ENCODE data around the gene HOXA10.

HOXA10 gene

DNA sequence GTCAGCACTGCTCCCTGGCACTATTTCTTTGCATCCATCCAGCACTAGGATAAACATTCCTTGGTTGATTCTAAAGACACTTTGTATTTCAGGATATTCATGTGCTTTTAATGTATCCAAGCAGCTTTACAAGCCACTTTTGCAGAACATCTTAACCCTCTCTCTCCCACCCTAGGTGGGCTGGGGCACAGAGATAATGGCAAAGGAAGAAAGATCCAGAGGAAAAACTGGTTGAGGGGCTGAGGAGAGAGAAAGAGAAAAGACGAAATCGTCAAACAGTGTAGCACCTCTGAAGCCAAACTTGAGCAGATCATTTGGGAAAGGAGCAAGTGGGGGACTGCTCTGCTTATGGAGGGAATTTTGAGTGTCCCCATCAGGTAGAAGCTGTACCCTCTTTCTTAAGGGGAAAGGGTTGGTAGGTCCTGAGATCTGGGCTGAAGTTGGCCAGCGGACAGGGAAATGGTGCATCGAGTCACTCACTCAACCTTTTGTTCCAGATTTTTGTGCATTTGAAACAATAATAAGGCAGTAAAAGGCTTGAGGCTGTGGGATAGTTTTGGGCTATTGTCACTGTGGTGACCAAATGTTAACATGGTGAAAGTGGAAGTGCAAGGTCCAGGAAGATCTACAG is 30.0 kb upstream of the HOXA10 start:
- DNase-seq (ENCODE audit: low read depth) = no peak

DNA sequence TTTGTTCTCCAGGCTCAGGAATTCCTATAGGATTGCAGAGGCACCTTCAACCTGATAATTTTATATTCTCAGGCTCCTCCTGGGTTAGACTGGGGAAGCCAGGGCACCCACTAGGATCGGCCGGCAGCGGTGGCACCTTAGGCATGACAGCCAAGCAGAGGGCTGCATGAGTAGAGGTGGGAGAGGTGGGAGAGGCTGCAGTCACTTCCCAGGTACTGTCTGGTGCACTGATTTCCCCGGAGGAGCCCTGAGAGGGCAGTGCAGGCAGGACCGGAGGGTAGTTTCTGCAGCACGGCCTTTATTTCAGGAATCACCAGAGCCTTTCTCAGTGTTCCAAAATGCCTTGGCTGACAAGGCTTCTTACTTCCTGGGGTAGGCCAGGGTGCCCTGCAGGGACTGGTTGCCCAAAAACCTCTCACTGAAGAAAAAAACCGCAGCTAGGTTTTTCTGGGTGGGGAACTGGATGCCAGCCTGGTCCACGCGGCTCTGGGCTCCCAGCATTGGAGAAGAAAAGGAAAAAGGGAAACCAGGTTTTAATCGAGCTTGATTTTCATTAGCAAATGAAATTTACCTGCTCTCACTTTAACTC is 29.3 kb upstream of the HOXA10 start:
- DNase-seq (ENCODE audit: low read depth) = no peak

DNA sequence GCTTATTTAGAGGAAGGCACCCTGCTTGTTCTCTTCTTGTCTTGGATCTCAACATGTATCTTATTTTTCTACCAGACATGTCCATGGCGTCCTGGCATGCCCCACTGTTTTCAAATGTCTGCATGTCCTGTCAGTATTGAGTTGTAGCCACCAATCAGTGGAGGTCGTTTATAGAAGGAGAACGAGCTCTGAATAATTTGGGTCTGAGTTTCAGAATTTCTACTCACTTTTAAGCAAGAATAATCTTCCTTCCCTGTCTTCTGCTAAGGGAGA is 28.7 kb upstream of the HOXA10 start:
- no peak for DNase-seq (ENCODE audit: low read depth)

DNA sequence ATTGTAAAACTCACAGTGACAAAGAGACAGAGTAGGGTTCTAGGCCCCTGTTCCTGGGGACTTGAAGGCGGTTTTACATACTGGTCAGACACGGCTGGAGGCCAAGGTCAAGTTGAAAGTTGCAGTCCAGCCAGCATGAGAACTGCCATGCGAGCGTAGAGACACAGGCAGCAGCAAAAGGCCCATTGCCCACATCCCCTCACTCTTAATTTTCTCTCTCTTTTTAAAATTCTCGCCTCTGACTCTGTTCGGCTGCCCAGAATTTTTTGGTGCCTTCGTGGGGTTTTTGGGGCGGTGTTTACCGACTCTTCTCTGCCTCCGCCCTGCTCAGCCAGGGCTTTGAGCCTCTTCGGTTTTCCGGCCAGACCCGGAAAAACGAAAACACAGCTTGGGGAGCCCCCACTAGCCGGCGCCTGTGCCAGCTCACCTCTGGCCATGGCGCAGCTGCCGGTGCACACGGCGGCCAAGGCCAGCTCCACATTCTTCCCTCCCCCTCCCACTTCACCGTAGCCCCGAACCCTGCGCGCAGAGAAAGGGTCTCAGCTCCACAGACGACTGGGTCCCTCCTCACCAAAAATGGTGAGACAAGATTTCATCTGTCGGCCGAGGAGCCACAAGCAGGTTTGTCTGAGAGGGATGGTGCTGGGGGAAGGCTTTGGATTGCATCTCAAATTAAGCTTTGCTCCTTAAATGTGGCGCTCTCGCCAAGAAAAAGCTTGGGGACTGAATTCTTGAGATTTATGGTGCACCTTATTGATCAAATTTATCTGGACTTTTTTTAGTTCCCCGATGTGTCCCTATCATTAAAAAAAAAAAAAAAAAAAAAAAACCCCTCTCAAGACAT is 28.1 kb upstream of the HOXA10 start:
- no peak for DNase-seq (ENCODE audit: low read depth)

DNA sequence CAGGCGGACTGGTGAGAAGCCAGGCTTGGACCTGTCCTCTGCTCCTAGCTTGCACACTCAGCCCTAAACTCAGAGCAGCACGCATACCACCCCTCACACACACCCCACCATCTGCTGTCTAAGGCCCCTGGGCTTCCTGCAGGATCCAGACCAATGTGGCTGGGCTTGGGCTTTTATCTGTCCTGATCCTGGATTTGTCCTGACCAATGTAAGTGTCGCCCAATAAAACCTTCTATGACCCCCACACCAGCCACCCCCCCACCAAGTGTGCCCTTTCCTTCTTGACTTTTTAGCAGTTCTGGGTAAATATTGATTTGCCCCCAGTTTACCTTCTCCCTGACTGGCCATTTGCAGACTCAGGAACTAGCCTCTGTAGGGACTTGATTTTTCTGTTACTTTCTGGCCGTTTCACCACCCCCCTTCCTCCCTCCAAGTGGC is 27.5 kb upstream of the HOXA10 start:
- DNase-seq (ENCODE audit: low read depth) = no peak

DNA sequence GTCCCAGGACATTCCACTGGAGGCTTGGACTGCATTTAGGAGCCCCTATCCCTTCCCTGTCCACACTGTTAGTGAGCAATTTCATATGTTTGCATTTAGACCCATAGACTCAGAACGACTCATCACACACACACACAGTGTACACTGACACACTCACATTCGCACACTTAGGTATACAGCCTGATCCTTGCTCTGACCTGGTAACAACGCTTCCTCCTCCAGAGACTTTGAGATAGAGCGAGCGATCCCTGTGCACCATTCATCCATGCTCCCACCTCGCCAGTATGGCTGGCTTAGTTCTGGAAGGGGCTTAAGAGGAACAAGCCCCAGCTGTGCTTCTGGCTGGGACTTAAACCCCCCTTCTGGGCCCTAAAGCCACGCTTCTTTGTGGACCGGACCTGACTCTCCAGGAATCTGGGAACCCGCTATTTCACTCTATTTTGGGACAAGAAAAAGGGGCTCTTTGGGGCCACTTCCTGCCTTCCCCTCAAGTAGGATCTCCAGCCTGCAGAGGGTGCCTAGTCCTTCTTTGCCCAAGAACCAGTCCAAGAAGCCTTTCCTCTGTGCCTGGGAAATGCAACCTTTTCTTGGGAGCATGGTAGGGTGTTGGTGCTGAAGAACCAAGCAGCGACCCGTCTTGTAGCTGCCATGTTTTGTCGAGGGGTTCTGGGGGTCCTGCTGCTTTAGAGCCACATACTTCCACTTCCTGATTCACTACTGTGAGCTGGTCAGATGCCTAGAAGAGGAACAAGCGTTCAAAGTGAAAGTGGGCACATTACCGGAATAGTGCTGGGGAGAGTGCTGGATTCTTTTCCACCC is 26.9 kb upstream of the HOXA10 start:
- DNase-seq (ENCODE audit: low read depth) = no peak

DNA sequence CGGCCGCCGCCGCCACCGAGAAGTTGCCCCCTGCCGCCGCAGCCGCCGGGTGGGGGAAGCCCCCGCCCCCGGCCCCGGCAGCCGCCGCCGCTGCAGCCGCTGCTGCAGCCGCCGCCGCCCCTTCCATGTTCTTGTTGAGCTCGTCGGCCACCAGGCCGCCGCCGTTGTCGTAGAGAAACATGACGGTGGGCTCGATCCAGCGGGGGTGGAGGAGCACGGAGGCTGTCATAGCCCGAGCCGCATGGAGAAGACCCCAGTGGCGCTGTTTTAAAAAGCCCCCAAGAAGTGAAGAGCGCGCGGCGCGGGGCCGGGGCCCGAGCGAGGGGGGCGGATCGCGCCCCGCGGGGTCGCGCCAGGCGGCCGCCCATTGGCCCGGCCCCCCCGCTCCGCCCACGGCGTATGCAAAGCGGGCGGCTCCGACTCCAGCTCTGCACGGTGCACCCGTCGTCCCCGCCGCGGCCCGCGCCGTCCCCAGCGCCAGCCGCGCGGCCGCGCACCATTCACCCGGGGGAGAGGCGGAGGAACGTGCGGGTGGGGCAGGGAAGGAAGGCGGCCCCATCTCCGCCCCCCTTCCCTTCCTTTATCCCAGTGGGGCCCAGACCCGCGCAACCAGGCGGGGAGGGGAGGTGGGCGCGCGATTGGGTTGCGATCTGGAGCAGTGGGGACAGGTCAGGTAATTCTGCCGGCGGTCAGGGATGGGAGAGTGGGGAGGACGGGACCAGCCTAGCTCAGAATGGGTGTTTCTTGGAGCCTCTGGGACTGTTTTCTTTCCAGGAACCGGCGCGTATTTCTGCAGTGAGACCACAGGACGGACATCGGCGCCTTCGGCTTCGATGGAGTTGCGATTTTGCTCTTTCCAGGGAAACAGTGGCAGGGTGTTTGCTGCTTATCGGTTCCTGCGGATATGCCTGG is 26.0 kb upstream of the HOXA10 start, which contains the start of gene HOXA13:
HOXA13 (minus strand) TSS at position 243 of the 912 bp plus-strand sequence; CDS start at position 229, 14 bp downstream.
- DNase-seq (ENCODE audit: low read depth) = no peak

DNA sequence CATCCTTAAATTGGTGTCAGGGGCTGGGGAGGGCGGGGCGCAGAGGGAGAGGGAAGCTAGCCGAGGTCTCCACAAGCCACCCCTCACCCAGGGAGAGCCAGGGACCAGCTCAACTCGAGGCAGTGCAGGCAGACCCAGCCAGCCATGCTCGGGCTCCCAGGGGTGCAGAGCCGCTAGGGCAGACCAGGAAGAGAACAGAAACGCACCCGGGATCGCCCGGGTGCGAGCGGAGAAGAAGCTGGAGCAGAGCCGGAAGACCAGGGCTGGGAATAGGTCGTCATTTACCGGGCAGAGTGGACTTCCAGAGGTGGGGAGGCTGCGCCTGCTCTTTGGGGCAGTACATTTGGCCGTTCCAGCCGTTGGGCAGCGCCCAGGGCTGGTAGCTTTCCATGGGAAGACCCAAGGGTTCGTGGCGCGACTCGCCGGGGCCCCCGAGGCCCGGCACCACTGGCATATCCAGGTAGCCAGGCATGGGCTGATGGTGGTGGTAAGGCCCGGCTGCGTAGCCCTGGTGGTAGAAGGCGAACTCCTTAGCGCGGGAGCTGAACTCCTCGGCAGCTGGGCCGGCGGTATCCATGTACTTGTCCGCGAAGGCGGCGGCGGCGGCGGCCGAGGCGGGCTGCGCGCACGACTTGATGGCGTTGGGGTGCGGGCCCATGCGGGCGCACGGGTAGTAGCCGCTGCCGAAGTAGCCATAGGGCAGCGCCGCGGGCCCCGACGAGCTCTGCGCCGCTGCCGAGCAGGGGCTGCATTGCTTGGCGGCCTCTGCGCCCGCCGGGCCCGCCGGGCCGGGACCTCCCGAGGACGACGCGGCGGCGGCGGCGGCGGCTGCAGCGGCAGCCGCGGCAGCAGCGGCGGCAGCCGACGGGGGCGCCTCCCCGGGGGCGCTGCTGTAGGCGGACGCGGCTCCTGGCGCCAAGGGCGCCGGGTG is 25.0 kb upstream of the HOXA10 start:
- DNase-seq (ENCODE audit: low read depth) = no peak

DNA sequence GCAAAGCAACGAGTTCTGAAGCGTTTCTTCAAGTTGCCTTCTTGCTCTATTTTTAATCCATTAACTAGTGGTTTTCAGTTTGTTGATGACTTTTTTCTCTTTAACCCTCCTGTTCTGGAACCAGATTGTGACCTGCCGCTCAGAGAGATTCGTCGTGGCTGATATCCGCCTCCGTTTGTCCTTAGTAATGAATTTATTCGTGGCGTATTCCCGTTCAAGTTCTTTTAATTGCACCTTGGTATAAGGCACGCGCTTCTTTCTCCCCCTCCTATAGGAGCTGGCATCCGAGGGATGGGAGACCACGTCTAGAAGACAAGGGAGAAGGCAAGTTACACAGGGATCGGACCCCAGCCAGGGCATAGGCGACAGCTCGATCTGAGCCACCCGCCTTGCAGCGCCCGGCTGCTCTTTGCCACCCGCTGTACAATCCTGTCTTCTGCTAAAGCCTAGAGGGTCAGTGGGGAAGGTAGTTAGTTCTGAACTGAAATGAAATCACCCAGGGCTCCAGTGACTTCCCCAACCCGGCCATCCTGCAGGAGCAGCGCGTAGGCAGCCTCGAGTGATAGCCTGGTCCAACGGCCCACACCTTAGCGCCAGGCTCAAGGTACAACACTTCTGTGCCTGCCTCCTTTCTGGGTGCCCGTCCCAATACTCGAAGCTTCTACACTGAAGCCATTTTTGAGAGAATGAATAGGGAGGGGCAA is 24.2 kb upstream of the HOXA10 start:
- no peak for DNase-seq (ENCODE audit: low read depth)

DNA sequence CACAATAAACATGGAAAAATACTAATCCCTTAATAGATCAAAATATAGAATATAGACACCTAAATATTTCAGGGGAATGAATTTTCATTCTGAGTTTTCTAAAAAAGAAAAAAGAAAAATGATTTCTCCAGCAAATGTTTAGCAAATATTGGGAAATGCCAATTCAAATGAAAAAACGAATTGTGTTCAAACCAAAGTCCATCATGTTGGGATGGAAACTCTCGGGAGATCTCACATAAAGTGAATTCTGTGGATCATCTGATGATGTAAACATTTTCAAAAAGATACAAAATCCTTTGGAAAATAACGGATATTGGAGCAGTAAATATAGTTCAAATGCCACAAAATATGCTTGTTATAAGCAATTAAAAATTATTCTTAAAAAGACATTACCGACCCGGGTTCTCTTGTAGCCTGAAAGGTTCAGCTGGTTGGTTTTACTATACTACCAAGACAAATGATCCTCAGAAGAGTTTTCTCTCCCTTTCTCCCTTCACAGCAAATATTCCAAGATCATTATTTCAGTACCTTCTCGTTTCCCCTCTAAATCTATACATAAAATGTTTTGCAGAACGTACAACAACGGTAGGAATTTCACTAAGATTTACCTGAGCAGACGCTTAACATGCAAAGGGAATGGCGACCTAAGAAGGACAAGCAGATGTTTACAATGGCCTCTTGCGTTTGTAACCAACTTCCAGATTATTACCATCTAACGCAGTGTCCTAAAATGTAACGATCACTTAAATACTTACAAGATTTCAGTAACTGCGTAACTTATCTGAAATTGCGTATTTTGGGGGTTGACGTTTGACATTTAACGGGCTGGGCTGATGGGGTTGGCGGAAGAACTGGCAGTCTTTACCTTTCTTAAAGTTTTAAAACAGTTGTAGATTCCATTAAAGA is 23.3 kb upstream of the HOXA10 start:
- no peak for DNase-seq (ENCODE audit: low read depth)

DNA sequence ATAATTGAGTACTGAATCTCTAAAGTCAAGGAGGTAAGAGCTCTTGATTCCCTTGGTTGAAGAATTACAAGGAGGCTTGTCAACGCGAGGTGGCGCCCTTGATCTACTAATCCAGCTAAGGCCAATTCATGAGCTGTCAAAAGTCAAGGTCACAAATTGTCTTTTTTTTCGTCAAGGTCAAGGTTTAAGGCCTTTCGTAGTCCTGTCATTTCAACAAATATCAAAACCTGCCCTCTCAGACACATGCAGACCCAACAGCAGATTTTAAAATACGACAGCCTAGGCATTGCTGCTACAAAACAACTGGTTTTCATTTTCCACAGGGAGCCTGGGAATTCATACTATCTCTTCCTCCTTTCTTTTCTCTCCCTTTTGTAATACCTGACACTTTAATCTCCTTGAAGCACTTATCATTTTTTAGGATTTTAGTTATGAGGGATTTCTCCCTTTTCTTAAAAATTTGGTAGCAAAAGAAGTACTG is 22.2 kb upstream of the HOXA10 start:
- DNase-seq (ENCODE audit: low read depth) = peak; percentile 84

DNA sequence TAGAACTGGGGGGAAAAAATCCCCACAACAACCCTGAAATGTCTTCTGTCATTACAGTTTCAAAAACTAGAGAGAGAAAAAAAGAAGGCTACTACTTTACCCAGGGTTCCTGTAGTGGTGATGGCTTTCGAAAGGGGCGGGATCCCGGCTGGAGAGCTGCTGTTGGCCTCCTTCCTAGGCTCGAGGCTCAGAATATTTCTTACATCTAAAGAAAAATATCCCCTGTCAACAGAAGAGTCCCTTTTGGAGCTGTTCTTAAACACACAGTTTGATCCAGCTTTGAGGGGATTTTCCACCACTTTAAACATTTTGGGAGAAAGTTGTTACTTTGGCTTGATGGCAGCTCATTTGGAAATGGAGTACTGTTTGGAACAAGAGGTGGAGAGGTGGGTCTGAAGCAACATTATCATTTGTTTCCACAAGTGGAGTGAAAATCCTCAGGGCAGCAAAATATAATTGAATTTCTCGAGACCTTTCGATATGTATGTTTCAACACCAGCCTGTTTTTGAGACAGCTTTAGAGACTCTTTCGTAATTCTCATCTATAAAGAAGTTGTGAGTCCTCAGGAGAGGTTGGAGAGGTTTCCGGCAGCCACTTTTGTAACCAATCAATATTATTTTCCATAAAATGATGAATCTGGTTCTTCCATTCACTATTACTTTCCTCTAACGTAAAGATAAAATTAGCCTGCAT is 20.7 kb upstream of the HOXA10 start:
- no peak for DNase-seq (ENCODE audit: low read depth)

DNA sequence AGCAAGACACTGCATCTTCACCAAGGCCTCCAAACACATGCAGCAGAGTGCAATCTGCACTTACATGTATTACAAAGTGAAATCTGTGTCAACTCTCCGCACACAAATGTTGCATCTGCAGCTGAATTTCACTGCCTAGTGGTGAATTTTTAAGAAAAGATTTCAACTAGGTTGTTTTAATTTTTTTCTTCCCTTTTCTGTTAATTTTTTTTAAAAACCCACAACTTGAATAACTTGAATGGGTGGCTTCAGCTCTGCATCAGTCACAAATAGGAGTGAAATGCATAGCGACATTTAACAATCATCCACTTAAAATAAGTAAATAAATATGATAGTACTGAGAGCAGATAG is 19.9 kb upstream of the HOXA10 start:
- no peak for DNase-seq (ENCODE audit: low read depth)

DNA sequence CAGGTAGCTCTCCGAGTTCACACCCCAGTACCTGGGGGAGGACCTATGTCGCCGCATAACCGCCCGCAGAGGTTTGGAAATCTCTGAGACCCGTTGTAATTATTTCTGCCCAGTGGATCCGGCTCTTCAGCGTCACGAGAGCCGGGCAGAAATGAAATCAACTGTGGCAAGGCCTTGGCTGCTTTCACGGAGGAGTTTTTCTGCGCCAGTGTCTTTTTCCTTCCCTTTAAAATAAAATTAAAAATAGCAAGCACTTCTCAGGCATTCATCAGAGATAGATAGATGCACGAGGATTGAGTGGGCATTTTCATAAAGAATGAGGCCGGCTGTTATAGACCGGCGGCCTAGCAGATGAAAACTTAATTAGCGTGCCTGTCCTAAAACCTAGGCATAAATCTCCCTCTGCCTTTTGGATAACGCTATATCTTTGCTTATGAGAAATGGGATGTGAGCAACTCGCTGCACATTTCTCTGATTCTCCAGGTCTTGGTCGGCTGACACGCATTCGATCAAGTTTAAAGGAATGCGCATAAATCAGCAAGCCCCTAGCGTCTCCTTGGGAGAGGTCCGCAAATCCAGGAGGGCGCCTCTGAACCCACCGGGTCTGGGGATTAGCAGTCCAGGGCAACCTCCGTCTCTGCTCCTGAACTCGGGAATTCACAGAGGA is 19.3 kb upstream of the HOXA10 start:
- no peak for DNase-seq (ENCODE audit: low read depth)

DNA sequence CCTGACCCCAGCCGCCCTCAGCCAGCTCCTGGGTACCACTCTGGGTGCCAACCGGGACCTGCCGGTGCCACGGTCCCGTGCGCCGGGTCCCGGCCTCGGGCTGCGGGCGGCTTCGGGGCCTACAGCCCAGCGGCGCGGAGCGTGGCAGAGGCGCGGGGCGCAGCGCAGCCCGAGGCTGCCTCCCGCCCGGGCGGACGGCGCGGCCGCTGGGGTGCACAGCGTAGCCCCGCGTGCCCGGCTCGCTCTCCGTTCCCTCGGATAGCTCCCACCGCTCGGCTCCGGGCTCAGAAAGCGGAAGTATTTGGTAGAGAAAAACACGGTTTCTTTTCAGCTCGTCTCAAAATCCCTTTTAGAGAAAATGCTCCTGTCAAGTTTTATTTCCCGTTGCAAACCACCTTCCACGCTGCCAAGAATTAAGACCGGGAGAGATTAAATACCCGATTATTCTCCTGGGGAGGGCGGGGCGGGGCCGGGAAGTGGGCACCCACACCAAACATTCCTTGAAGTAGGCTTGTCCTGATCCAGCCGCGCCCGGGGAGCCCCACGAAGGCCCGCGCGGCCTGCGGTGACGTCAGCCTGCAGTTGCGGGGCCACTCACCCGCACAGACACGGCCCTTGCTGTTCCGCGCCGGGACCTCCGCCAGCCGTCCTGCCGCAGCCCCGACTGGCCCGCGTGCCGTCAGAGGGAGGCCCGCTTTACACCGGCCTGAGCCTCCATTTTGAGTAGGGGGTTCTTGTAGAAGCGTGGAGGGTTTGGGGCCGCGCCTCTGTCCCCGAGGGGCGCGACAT is 18.6 kb upstream of the HOXA10 start:
- no peak for DNase-seq (ENCODE audit: low read depth)

DNA sequence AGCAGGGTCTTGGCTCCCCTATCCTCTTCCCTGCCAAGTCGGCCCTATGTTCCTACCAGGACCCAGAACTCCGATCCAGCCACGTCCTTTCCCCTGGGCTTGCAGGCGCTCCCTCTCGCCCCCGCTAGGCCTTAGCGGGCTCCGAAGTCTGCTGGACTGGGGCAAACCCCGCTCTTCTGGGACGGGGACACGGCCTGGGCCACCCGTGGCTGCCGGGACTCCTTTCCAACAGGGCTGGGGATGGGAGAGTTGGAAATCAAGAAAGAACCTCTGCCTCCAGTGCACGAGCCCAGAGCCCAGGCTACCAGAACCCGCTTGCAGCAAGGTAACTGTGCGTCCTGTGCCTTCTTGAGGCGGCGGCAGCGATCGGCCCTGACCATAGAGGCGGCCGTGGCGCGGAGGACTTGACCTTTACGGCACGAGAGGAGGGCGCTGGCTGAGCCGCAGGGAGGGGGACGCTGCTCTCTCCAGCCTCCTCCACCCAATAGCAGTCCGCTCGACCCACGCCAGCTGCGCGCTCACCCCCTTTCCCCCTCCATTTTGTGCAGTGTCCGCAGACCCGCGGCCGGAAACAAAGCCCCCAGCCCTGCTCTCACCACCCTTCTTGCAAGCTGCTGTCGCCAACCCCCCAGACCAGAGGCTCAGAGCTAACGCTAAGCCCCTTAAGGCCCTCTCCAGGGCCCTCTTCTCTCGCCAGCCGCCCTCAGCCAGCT is 17.9 kb upstream of the HOXA10 start:
- DNase-seq (ENCODE audit: low read depth) = no peak
